Nephron progenitor cell (in vitro differentiated cells): ENCODE results near the gene FGD5.

Source experiments
- DNase-seq: peaks from one replicate; pipeline ENCODE4 v3.0.0; 2021
- H3K27ac Mint-ChIP-seq: 2 replicates; pipeline ENCODE4 v1.8.0; 2021; ENCODE audit warnings: mild to moderate bottlenecking, moderate library complexity, mixed read lengths
- H3K27me3 Mint-ChIP-seq: 2 replicates; pipeline ENCODE4 v1.8.0; 2021; ENCODE audit warnings: mild to moderate bottlenecking, low read depth, mixed read lengths; ENCODE audit not compliant: poor library complexity
- H3K36me3 Mint-ChIP-seq: 2 replicates; pipeline ENCODE4 v1.8.0; 2021; ENCODE audit warnings: low read depth, mixed read lengths
- H3K4me1 Mint-ChIP-seq: 2 replicates; pipeline ENCODE4 v1.8.0; 2021; ENCODE audit warnings: mixed read lengths
- H3K4me3 Mint-ChIP-seq: 2 replicates; pipeline ENCODE4 v1.8.0; 2021; ENCODE audit warnings: mild to moderate bottlenecking, moderate library complexity, mixed read lengths
- H3K9me3 Mint-ChIP-seq: 2 replicates; pipeline ENCODE4 v1.8.0; 2021; ENCODE audit warnings: mild to moderate bottlenecking, moderate library complexity, mixed read lengths
- TF ChIP-seq, protein P1 (sequence below): fragments of 200-600 bp; sonication (generic); IDR thresholded peaks from 2 replicates; pipeline ENCODE4 v1.5.0; 2021; ENCODE audit warnings: antibody characterized with exemption

Gene FGD5

GRCh38 chr3:14802381-14802731, 16.4 kb upstream of the FGD5 start:
- no peak for DNase-seq
- Mint-ChIP-seq H3K27ac (no peak overlapping the region), H3K4me3 (no peak overlapping the region), H3K27me3 (peaks cover 32% of the 10 kb centered on the region), H3K36me3 (no peaks in the 10 kb centered on the region), H3K4me1 (peaks cover 43% of the 10 kb centered on the region), H3K9me3 (peaks cover 10% of the 10 kb centered on the region)
- TF ChIP-seq, protein P1, sequence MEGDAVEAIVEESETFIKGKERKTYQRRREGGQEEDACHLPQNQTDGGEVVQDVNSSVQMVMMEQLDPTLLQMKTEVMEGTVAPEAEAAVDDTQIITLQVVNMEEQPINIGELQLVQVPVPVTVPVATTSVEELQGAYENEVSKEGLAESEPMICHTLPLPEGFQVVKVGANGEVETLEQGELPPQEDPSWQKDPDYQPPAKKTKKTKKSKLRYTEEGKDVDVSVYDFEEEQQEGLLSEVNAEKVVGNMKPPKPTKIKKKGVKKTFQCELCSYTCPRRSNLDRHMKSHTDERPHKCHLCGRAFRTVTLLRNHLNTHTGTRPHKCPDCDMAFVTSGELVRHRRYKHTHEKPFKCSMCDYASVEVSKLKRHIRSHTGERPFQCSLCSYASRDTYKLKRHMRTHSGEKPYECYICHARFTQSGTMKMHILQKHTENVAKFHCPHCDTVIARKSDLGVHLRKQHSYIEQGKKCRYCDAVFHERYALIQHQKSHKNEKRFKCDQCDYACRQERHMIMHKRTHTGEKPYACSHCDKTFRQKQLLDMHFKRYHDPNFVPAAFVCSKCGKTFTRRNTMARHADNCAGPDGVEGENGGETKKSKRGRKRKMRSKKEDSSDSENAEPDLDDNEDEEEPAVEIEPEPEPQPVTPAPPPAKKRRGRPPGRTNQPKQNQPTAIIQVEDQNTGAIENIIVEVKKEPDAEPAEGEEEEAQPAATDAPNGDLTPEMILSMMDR: no peak

GRCh38 chr3:14803101-14803980, 15.4 kb upstream of the FGD5 start:
- peaks cover 35% of the 10 kb centered on the region for H3K4me1 Mint-ChIP-seq
- H3K4me3 Mint-ChIP-seq: no peak overlapping the region
- peaks cover 42% of the 10 kb centered on the region for H3K27me3 Mint-ChIP-seq
- TF ChIP-seq, protein P1: no peak
- H3K27ac Mint-ChIP-seq: no peak overlapping the region
- peaks cover 10% of the 10 kb centered on the region for H3K9me3 Mint-ChIP-seq
- DNase-seq: no peak
- H3K36me3 Mint-ChIP-seq: no peaks in the 10 kb centered on the region

DNA sequence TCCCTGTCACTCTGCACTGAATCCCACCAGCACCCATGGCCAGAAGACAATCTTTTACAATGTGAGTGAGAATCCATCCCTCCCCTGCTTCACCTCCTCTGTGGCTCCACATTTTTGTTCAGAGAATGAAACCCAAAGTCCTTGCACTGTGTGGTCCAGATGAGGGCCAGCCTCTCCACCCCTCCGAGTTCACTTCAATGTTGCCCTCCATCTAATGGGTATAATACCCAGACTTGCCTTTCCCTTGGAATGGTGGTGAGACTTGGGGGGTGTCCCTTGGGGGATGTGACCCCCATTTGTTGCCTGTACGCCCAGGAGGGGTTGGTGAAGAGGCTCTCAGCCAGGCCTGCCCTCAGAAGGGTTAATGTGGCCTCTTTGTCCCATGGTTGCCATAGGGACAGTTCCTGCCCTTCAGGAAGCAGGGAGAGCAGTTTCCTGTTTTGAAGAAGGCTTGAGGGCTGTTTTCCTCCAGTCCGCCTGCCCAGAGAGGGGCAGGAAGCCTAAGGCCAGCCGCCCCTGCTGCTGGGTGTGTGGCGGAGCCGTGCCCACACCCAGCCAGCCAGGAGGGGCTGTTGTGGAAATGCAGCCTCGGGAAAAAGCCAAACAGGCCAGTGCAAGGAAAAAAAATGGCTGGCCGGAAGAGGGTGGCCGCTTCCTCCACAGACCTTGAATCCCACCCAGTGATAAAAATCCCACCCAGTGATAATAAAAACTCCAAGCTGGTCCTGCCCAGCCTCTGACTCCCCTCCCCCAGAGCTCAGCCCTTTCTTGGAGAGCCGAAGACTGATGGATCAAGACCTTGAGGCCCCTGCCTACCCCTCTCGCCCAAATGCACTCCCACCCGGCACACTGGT, 14.6 kb upstream of the FGD5 start:
- Mint-ChIP-seq H3K9me3 (peaks cover 6% of the 10 kb centered on the region), H3K27ac (no peak overlapping the region), H3K36me3 (no peaks in the 10 kb centered on the region), H3K4me1 (peaks cover 37% of the 10 kb centered on the region), H3K27me3 (peaks cover 51% of the 10 kb centered on the region), H3K4me3 (no peak overlapping the region)
- DNase-seq: no peak
- TF ChIP-seq, protein P1: no peak

GRCh38 chr3:14804835-14805780, 13.7 kb upstream of the FGD5 start:
- no peak for DNase-seq
- H3K9me3 Mint-ChIP-seq: no peaks in the 10 kb centered on the region
- TF ChIP-seq, protein P1: no peak
- no peaks in the 10 kb centered on the region for H3K36me3 Mint-ChIP-seq
- peak overlapping the region; percentile 33 for H3K27ac Mint-ChIP-seq
- peaks cover 46% of the 10 kb centered on the region for H3K4me1 Mint-ChIP-seq
- peaks cover 54% of the 10 kb centered on the region for H3K27me3 Mint-ChIP-seq
- H3K4me3 Mint-ChIP-seq: peak overlapping the region; percentile 22

- no peak overlapping the region for H3K27ac Mint-ChIP-seq
- H3K36me3 Mint-ChIP-seq: no peaks in the 10 kb centered on the region
- TF ChIP-seq, protein P1: no peak
- H3K27me3 Mint-ChIP-seq: peaks cover 58% of the 10 kb centered on the region
- H3K9me3 Mint-ChIP-seq: no peaks in the 10 kb centered on the region
- no peak overlapping the region for H3K4me3 Mint-ChIP-seq
- peaks cover 49% of the 10 kb centered on the region for H3K4me1 Mint-ChIP-seq
- DNase-seq: no peak
Measured at GRCh38 chr3:14805961-14806537, 12.7 kb upstream of the FGD5 start.
